HepG2 (cell line): Measurements from ENCODE around the gene CORO1C.

Experiments used
- ARNT2 ChIP-seq: sonication (generic); formaldehyde crosslinking; IDR thresholded peaks from 2 replicates; pipeline ENCODE4 v1.8.0; 2022; ENCODE audit warnings: mild to moderate bottlenecking, low read depth, missing genetic modification reagents, moderate library complexity
- GTF3A ChIP-seq: sonication (generic); formaldehyde crosslinking; conservative IDR thresholded peaks from 2 replicates; pipeline ENCODE4 v1.4.0; 2020; ENCODE audit warnings: mild to moderate bottlenecking, missing genetic modification reagents
- MED8 ChIP-seq: sonication (generic); formaldehyde crosslinking; IDR thresholded peaks from 2 replicates; pipeline ENCODE4 v1.8.1; 2023; ENCODE audit warnings: mild to moderate bottlenecking, missing genetic modification reagents; ENCODE audit not compliant: insufficient replicate concordance
- SETDB1 ChIP-seq: sonication (generic); formaldehyde crosslinking; IDR thresholded peaks from 2 replicates; pipeline ENCODE4 v1.5.1; 2020; ENCODE audit warnings: missing genetic modification reagents, mild to moderate bottlenecking, borderline replicate concordance
- TGIF2 ChIP-seq: IDR thresholded peaks from 2 replicates; pipeline ENCODE4 v1.6.1; 2016; ENCODE audit warnings: control low read depth, missing compliant biosample characterization
- ZBED4 ChIP-seq: sonication (generic); formaldehyde crosslinking; IDR thresholded peaks from 2 replicates; pipeline ENCODE4 v1.4.0; 2020; ENCODE audit warnings: missing genetic modification reagents, borderline replicate concordance
- ZNF460 ChIP-seq: sonication (generic); formaldehyde crosslinking; IDR thresholded peaks from 2 replicates; pipeline ENCODE4 v1.5.1; 2020; ENCODE audit warnings: missing genetic modification reagents, mild to moderate bottlenecking, borderline replicate concordance
- ZNF782 ChIP-seq: sonication (generic); formaldehyde crosslinking; IDR thresholded peaks from 2 replicates; pipeline ENCODE4 v1.4.0; 2020; ENCODE audit warnings: missing genetic modification reagents, mild to moderate bottlenecking, borderline replicate concordance
- TF ChIP-seq, protein P1 (sequence below), 2 experiments: sonication (generic) in 1 of 2; formaldehyde crosslinking in 1 of 2; IDR thresholded peaks; 2 replicates each; pipeline versions ENCODE4 v1.4.0 to v1.6.1; 2018 to 2020; ENCODE audit warnings: missing genetic modification reagents in 2 of 2, borderline replicate concordance in 1 of 2, low read depth in 1 of 2, mild to moderate bottlenecking in 1 of 2, missing biosample characterization in 1 of 2

DNA sequence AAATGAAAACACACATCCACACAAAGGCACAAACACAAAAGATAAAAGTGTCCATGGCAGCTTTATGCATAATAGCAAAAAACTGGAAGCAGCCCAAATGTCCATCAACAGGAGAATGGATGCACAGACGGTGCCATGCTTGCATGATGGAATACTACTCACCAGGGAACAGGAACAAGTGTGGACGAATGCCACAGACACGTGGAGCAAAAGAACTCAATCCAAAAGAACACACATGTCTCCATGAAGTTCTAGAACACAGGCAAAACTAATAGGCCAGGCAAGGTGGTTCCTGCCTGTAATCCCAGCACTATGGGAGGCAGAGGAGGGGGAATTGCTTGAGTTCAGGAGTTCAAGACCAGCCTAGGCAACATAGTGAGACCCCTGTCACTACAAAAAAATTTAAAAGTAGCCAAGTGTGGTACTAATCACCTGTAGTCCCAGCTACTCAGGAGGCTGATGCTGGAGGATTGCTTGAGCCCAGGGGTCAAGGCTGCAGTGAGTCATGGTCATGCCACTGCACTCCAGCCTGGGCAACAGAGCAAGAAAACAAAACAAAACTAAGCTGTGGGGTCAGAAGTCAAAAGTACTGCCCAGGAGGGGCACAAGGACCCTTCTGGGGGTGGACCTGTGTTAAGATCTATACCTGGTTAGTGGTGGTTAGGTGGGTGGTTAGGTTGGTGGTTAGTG is 126.2 kb downstream of the CORO1C start:
- TF ChIP-seq, protein P1, sequence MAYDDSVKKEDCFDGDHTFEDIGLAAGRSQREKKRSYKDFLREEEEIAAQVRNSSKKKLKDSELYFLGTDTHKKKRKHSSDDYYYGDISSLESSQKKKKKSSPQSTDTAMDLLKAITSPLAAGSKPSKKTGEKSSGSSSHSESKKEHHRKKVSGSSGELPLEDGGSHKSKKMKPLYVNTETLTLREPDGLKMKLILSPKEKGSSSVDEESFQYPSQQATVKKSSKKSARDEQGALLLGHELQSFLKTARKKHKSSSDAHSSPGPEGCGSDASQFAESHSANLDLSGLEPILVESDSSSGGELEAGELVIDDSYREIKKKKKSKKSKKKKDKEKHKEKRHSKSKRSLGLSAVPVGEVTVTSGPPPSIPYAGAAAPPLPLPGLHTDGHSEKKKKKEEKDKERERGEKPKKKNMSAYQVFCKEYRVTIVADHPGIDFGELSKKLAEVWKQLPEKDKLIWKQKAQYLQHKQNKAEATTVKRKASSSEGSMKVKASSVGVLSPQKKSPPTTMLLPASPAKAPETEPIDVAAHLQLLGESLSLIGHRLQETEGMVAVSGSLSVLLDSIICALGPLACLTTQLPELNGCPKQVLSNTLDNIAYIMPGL (CRISPR knock-in tag; IDR thresholded peaks at IDR 0.05; ENCODE audit: borderline replicate concordance in 1 of 2, low read depth in 1 of 2): no peak
- TF ChIP-seq MED8 (CRISPR knock-in tag) (no peak), SETDB1 (CRISPR knock-in tag) (no peak), ZNF782 (no peak), GTF3A (no peak), ZNF460 (CRISPR knock-in tag) (no peak), ARNT2 (no peak), ZBED4 (CRISPR knock-in tag) (no peak), TGIF2 (CRISPR knock-in tag) (no peak)
